Mesenteric fat pad (tissue), 1 donor: ENCODE data around the gene EDN3. TPM values are rescaled to one million over a fixed set of nuclear protein-coding genes. Genes with fewer than 3 reads are reported as not detected.

ENCODE experiments used
- DNase-seq: peaks from one replicate; pipeline ENCODE4 v3.0.0-alpha.2; 2020; ENCODE audit warnings: low spot score
- total RNA-seq: library from RNA; stranded (reverse); fragmentation: NEBNext Ultra II Directional; extraction: Animal tissue kit (Norgen Biotek cat#: 25700); gene quantifications from one replicate; pipeline ENCODE4 v1.2.1, GENCODE V29; 2021
- donor health status: DM: yes; HTN: yes; CAD: no.

EDN3 gene
- total RNA-seq, 1 donor from 2014 or later, result not detected

GRCh38 chr20:59363101-59363500 lies 62.7 kb downstream of the EDN3 start:
- DNase-seq, result no peak

DNA sequence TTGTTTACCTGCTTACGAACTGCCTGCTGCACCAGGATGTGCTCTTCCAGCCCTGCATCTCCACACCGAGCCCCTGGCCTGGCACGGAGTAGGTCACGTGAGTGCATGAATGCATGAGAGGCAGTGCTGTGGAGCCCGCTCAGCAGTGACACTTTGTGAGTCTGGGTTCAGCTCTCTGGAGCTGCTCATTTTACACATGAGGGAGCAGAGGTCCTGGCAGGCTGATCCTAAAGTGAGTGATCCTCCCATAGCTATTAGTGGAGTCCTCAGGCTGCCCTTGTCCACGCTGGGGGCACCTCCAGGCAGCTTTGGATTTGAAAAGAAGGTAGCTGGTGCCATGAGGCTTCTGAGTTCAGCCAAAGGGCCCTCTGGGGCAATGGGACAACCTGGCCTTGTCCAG lies 64.2 kb downstream of the EDN3 start:
- DNase-seq, result no peak

GRCh38 chr20:59365611-59366285 lies 65.3 kb downstream of the EDN3 start:
- DNase-seq, result no peak

DNA sequence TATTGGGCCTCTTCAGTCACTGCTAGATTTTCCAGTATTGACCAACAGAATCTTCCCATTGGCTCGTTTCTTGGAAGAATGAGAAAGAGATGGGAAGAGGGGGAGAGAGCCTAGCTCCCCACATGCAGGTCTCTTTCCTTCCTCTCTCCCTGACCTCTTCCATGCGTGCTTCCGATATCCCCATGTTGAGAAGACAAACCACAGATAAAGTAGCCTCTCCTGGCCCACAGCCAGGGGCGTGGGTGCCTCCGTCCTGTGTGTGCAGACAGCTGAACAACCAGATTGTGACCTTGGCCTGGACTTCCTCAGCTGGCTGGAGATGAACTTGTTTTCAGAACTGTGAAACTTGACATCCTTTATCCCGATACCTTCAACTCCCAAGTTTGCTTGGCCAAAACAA lies 71.0 kb downstream of the EDN3 start:
- no peak for DNase-seq

- no peak for DNase-seq
These were observed 73.8 kb downstream of the EDN3 start for GRCh38 chr20:59374261-59374660.

DNA sequence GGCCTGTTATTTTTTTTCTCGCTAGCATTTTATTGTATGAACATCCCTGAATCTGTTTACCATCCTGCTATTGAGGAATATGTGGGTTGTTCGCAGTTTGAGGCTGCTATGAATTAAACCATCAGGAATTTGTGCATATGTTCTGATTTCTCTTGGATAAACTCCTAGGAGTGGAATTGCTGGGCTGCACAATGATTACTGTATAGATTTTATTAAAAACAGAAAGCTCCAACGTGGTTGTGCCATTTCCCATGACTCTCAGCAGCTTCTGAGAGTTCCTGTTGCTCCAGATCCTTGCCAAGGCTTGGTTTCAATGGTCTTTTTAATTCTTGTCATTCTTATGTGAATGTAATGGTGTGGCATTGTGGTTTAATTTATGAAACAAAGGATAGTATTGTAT lies 75.1 kb downstream of the EDN3 start:
- no peak for DNase-seq

Other genes with a start within 250 kb of the EDN3 start
- 0.32 TPM for gene ZNF831, start 136.8 kb upstream of the EDN3 start, total RNA-seq